NCI-H446 treated with DMSO at 0.1 percent for 48 hours (cell line): ENCODE data around the gene TRDN.
"Not testable (repeated sequence)": the region's sequence is repeated elsewhere in the genome, so short reads cannot be mapped to it uniquely, and the experiment has no call there.

Source experiments
- DNase-seq: peaks from one replicate; lab custom pipeline; 2025; lab: John Stamatoyannopoulos, UW

Gene TRDN

GRCh38 chr6:123562677-123563076 is 74.1 kb downstream of the TRDN start:
- no peak for DNase-seq

GRCh38 chr6:123562264-123562663 is 74.5 kb downstream of the TRDN start:
- no peak for DNase-seq

- DNase-seq = not testable (repeated sequence)
Observed at GRCh38 chr6:123559816-123560215, 76.9 kb downstream of the TRDN start.

- DNase-seq = not testable (repeated sequence)
Observed at GRCh38 chr6:123557474-123557873, 79.3 kb downstream of the TRDN start.

- DNase-seq = no peak
Observed at GRCh38 chr6:123551939-123552707, 84.6 kb downstream of the TRDN start.

- DNase-seq = no peak
Observed at GRCh38 chr6:123550052-123550617, 86.6 kb downstream of the TRDN start.

- peak; percentile 4 for DNase-seq
Observed at GRCh38 chr6:123549476-123549875, 87.3 kb downstream of the TRDN start.

- no peak for DNase-seq
Observed at GRCh38 chr6:123547216-123547978, 89.4 kb downstream of the TRDN start.

- DNase-seq = no peak
Observed at GRCh38 chr6:123546537-123546936, 90.2 kb downstream of the TRDN start.

- DNase-seq = no peak
Observed at GRCh38 chr6:123541462-123541861, 95.3 kb downstream of the TRDN start.

- no peak for DNase-seq
Observed at GRCh38 chr6:123533862-123534648, 102.7 kb downstream of the TRDN start.

- no peak for DNase-seq
Observed at GRCh38 chr6:123529843-123530242, 106.9 kb downstream of the TRDN start.

GRCh38 chr6:123529058-123529457 is 107.7 kb downstream of the TRDN start:
- DNase-seq = no peak

- DNase-seq = no peak
Observed at GRCh38 chr6:123527406-123527805, 109.3 kb downstream of the TRDN start.

- DNase-seq = no peak
Observed at GRCh38 chr6:123526128-123526527, 110.6 kb downstream of the TRDN start.

GRCh38 chr6:123524781-123525180 is 112.0 kb downstream of the TRDN start:
- no peak for DNase-seq

GRCh38 chr6:123520217-123520616 is 116.5 kb downstream of the TRDN start:
- DNase-seq = no peak

- DNase-seq = no peak
Observed at GRCh38 chr6:123519189-123519505, 117.6 kb downstream of the TRDN start.

GRCh38 chr6:123518441-123519188 is 118.1 kb downstream of the TRDN start:
- peak; percentile 17 for DNase-seq

GRCh38 chr6:123515715-123516114 is 121.0 kb downstream of the TRDN start:
- DNase-seq = no peak

GRCh38 chr6:123509112-123509511 is 127.6 kb downstream of the TRDN start:
- no peak for DNase-seq

- no peak for DNase-seq
Observed at GRCh38 chr6:123508290-123508689, 128.5 kb downstream of the TRDN start.
